ENCODE data around the gene CCDC68.

GRCh38 chr18:54875063-54875462 is 84.2 kb downstream of the CCDC68 start:
- TF ChIP-seq CTCF (IDR thresholded peaks at IDR 0.05), result no peak
- no peak for TF ChIP-seq POLR2A (IDR thresholded peaks at IDR 0.05)
